K562 (cell line): ENCODE measurements around the gene TCEAL8. TPM values are rescaled to one million over a fixed set of nuclear protein-coding genes. Genes with fewer than 3 reads are reported as not detected.
"Not testable (repeated sequence)": the region's sequence is repeated elsewhere in the genome, so short reads cannot be mapped to it uniquely, and the experiment has no call there.

ENCODE experiments used
- ATAC-seq: fragments of 200-7000 bp; cut with Tn5 transposase; 3 replicates; pipeline ENCODE4 v1.9.1; 2020; ENCODE audit warnings: moderate library complexity
- BruUV-seq: library from RNA; stranded (reverse); fragments of 400-500 nt; replicated peaks from 2 replicates; lab custom pipeline; 2021; lab: Mats Ljungman, UMichigan
- CTCF ChIA-PET: fragments of 300-600 bp; formaldehyde crosslinking; extraction: SDS; loops from one replicate; lab custom pipeline; 2021; ENCODE audit warnings: low intra/inter-chr PET ratio; lab: Yijun Ruan, JAX
- POLR2A ChIA-PET: fragments of 300-600, 350-650 bp; sonication (Branson Sonifier 250); formaldehyde crosslinking; extraction: SDS; loops from one replicate; lab custom pipeline; 2021; ENCODE audit warnings: antibody characterized with exemption, inconsistent platforms; lab: Yijun Ruan, JAX
- DNase-seq, 4 experiments: peaks; one replicate each; pipeline versions ENCODE4 v3.0.0 to v3.0.0-alpha.2; 2011 to 2018; ENCODE audit warnings: low spot score in 3 of 4, mixed read lengths in 3 of 4; ENCODE audit errors: extremely low read depth in 1 of 4
- FAIRE-seq: peaks from 2 replicates; lab custom pipeline; 2011; peaks lifted over from hg19 to GRCh38; lab: Jason Lieb, UNC
- H2AFZ ChIP-seq: 2 replicates; pipeline ENCODE4 v1.6.0; 2011; ENCODE audit warnings: low read depth, low read length, control low read depth, inconsistent platforms
- H3K27ac ChIP-seq: fragments of 200-600 bp; 3 replicates; pipeline ENCODE4 v1.8.0; 2011; ENCODE audit warnings: low read depth, mild to moderate bottlenecking, control low read depth, inconsistent platforms, low read length, moderate library complexity, mixed read lengths; ENCODE audit errors: extremely low read depth
- H3K27me3 ChIP-seq, 2 experiments: fragments of 300-600 bp in 1 of 2; 2 replicates in 1 of 2; 3 replicates in 1 of 2; pipeline versions ENCODE4 v1.6.0 to v1.8.0; 2011; ENCODE audit warnings: inconsistent platforms in 2 of 2, low read length in 2 of 2, mild to moderate bottlenecking in 1 of 2, mixed read lengths in 1 of 2, moderate library complexity in 1 of 2; ENCODE audit not compliant: control insufficient read depth in 2 of 2, insufficient read depth in 2 of 2
- H3K36me3 ChIP-seq: fragments of 300-600 bp; 3 replicates; pipeline ENCODE4 v1.8.0; 2011; ENCODE audit warnings: mild to moderate bottlenecking, low read length, inconsistent platforms; ENCODE audit not compliant: control insufficient read depth, insufficient read depth
- H3K4me1 ChIP-seq, 2 experiments: fragments of 200-600 bp in 1 of 2; replicated peaks in 1 of 2; 2 replicates in 1 of 2; 3 replicates in 1 of 2; pipeline versions ENCODE4 v1.5.1 to v1.8.0; 2011; ENCODE audit warnings: inconsistent platforms in 2 of 2, low read length in 2 of 2, mild to moderate bottlenecking in 1 of 2, mixed read lengths in 1 of 2, moderate library complexity in 1 of 2; ENCODE audit not compliant: control insufficient read depth in 2 of 2, insufficient read depth in 2 of 2
- H3K4me2 ChIP-seq: 2 replicates; pipeline ENCODE4 v1.6.1; 2011; ENCODE audit warnings: low read length, control low read depth, inconsistent platforms, mixed read lengths; ENCODE audit not compliant: insufficient read depth
- H3K4me3 ChIP-seq: fragments of 200-600 bp; sonication (generic), shearing (Covaris generic); 2 replicates; pipeline ENCODE4 v1.5.1; 2016; ENCODE audit warnings: control low read depth, inconsistent platforms
- H3K79me2 ChIP-seq: fragments of 200-600 bp; 3 replicates; pipeline ENCODE4 v1.8.0; 2011; ENCODE audit warnings: low read length, inconsistent platforms; ENCODE audit not compliant: control insufficient read depth, insufficient read depth
- H3K9ac ChIP-seq, 2 experiments: 2 replicates each; pipeline versions ENCODE4 v1.6.0 to v1.6.1; 2011; ENCODE audit warnings: low read depth in 2 of 2, low read length in 2 of 2, control low read depth in 1 of 2, inconsistent platforms in 1 of 2, mild to moderate bottlenecking in 1 of 2, mixed read lengths in 1 of 2; ENCODE audit not compliant: insufficient read depth in 1 of 2
- H3K9me1 ChIP-seq: one replicate; pipeline ENCODE4 v1.6.0; 2011; ENCODE audit warnings: inconsistent platforms, mild to moderate bottlenecking, low read length, moderate library complexity; ENCODE audit not compliant: control insufficient read depth, insufficient read depth
- H3K9me3 ChIP-seq: replicated peaks from 2 replicates; pipeline ENCODE4 v1.5.1; 2011; ENCODE audit warnings: low read depth, low read length, inconsistent platforms; ENCODE audit not compliant: control insufficient read depth, insufficient read depth
- H4K20me1 ChIP-seq: replicated peaks from 2 replicates; pipeline ENCODE4 v1.6.1; 2011; ENCODE audit warnings: low read length, inconsistent platforms, mixed read lengths; ENCODE audit not compliant: control insufficient read depth, insufficient read depth
- ARID1B ChIP-seq: fragments of 450-650 bp; IDR thresholded peaks from 2 replicates; pipeline ENCODE4 v1.6.1; 2016; ENCODE audit warnings: antibody characterized with exemption, mild to moderate bottlenecking, inconsistent platforms
- BACH1 ChIP-seq: fragments of 200-800 bp; sonication (Bioruptor generic); IDR thresholded peaks from 2 replicates; pipeline ENCODE4 v1.6.1; 2016; ENCODE audit warnings: missing genetic modification characterization, missing compliant biosample characterization
- C11orf30 ChIP-seq: fragments of 450-650 bp; IDR thresholded peaks from 2 replicates; pipeline ENCODE4 v1.6.1; 2016; ENCODE audit warnings: low read depth, mild to moderate bottlenecking
- CBFA2T3 ChIP-seq: fragments of 450-650 bp; IDR thresholded peaks from 2 replicates; pipeline ENCODE4 v1.6.1; 2017
- MAFF ChIP-seq: IDR thresholded peaks from 2 replicates; pipeline ENCODE4 v1.6.1; 2012; ENCODE audit warnings: low read length, improper control_type of control experiment
- MAFG ChIP-seq: fragments of 450-650 bp; conservative IDR thresholded peaks from 2 replicates; pipeline ENCODE4 v1.6.1; 2016; ENCODE audit warnings: missing genetic modification characterization, missing compliant biosample characterization
- NCOA2 ChIP-seq, 2 experiments: fragments of 450-650 bp; IDR thresholded peaks; 2 replicates each; pipeline ENCODE4 v1.6.1; 2018; ENCODE audit warnings: mild to moderate bottlenecking in 2 of 2, moderate library complexity in 1 of 2; ENCODE audit not compliant: partially characterized antibody in 2 of 2
- NFE2 ChIP-seq: IDR thresholded peaks from 2 replicates; pipeline ENCODE4 v1.6.1; 2014; ENCODE audit warnings: antibody characterized with exemption, low read depth
- NFE2L1 ChIP-seq: fragments of 450-650 bp; IDR thresholded peaks from 2 replicates; pipeline ENCODE4 v1.6.1; 2016; ENCODE audit warnings: missing genetic modification characterization, low read depth, mild to moderate bottlenecking, missing compliant biosample characterization, moderate library complexity, borderline replicate concordance
- ZNF316 ChIP-seq: fragments of 450-650 bp; IDR thresholded peaks from 2 replicates; pipeline ENCODE4 v1.6.1; 2016
- WGBS: fragments of 100-300 bp; shearing (Covaris generic); methylation state at CpG from one replicate; pipeline ENCODE4 v1.1.6; 2016; ENCODE audit warnings: low coverage, mixed read lengths; ENCODE audit not compliant: insufficient coverage; ENCODE audit errors: missing lambda C conversion rate; 5-methylcytosine and 5-hydroxymethylcytosine counted together
- in situ Hi-C: fragments of 300-500 bp; cut with MboI; formaldehyde crosslinking; loops from 4 replicates; pipeline ENCODE4 v1.15.0; 2018; ENCODE audit warnings: inconsistent platforms, mixed read lengths
- intact Hi-C: fragments of 100-400 bp; cut with micrococcal nuclease; formaldehyde crosslinking; loops from 2 replicates; pipeline ENCODE4 v1.14.2; 2022
- polyA plus RNA-seq, 8 experiments: library from polyadenylated mRNA; depleted of rRNA in 4 of 8; stranded (reverse) in 5 of 8; unstranded in 3 of 8; fragments of >200 nt; fragmentation: Nextera tagmentation in 2 of 8; fragmentation: Illumina TruSeq in 1 of 8; extraction: Ambion mirVana in 2 of 8; extraction: Trizol in 1 of 8; gene quantifications; 2 replicates each; pipeline versions ENCODE4 v1.2.1 to v1.2.3, GENCODE V29; 2011 to 2014; ENCODE audit warnings: inconsistent platforms in 1 of 8, missing spikeins in 1 of 8
- total RNA-seq, 7 experiments: library from RNA; depleted of rRNA in 6 of 7; stranded (reverse); fragments of >200 nt in 6 of 7; fragmentation: Illumina TruSeq in 2 of 7; extraction: Trizol in 2 of 7; gene quantifications; 2 replicates each; pipeline versions ENCODE4 v1.2.1 to v1.2.3, GENCODE V29; 2011 to 2021; ENCODE audit warnings: low replicate concordance in 1 of 7

TCEAL8 gene
- total and polyA plus RNA-seq, 9 of the 15 experiments (the other 6 are each of a cell fraction or from before 2014, with no cell fraction given), result 49.0 to 178 (median 101) TPM

DNA sequence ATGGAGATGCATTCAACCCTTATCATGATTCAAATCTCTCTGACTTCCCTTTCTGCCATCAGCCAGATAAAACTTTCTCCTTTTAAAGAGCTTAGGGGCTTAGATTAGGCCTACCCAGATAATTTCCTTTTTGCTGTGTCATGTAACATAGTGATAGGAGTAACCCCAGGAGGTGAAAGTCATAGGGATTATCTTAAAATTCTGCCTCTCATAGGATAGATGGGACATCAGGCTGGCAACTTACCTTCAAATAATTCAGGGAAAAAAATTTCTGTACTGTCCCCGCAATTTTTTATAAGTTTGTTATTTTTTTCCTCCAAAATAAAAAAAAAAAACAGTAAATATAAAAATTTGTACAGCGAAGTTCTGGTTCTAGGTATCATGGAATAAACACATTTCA lies 19.3 kb downstream of the TCEAL8 start:
- FAIRE-seq, H3K36me3 ChIP-seq, H3K9me3 ChIP-seq, POLR2A ChIA-PET, BruUV-seq, H3K79me2 ChIP-seq, H3K27me3 ChIP-seq, H3K4me3 ChIP-seq, H3K4me2 ChIP-seq, H4K20me1 ChIP-seq, H3K9me1 ChIP-seq, intact Hi-C loops, CTCF ChIA-PET, in situ Hi-C loops: not testable (repeated sequence)
- TF ChIP-seq NCOA2 (IDR thresholded peaks at IDR 0.05; ENCODE audit: partially characterized antibody in 2 of 2), result peak in 1 of 2 experiments; percentile 95
- TF ChIP-seq ARID1B, result 0 out of 2 replicates have a peak, but pooled peaks have one; percentile 33
- 0 out of 2 replicates have a peak, but pooled peaks have one; percentile 48 for TF ChIP-seq BACH1 (tag)
- peak; percentile 83 for TF ChIP-seq MAFG
- TF ChIP-seq NFE2L1, result peak; percentile 65; the same call in 1 of the 2 replicates
- TF ChIP-seq CBFA2T3, result peak; percentile 39; the same call in 1 of the 2 replicates
- TF ChIP-seq C11orf30, result peak; percentile 66
- peak; percentile 63 for TF ChIP-seq ZNF316
- TF ChIP-seq MAFF, result peak; percentile 20; the same call in 1 of the 2 replicates
- peak; percentile 76 for TF ChIP-seq NFE2
- H3K4me1 ChIP-seq, result peaks cover 9 to 46% of the 10 kb centered on the region in 2 experiments
- WGBS, result 4% methylated on average over 2 of the region's 2 CpGs
- H3K9ac ChIP-seq, result peak overlapping the region in 1 of 2 experiments; percentile 20; a peak in 1 of 4 replicates
- H2AFZ ChIP-seq, result peak overlapping the region; percentile 26
- H3K27ac ChIP-seq, result peak overlapping the region; percentile 59
- peak; percentile 78 for ATAC-seq
- peak in 1 of 4 experiments; percentile 59 for DNase-seq
